HepG2 (cell line): Measurements from ENCODE around the gene ANKRD17. TPM values are rescaled to one million over a fixed set of nuclear protein-coding genes. Genes with fewer than 3 reads are reported as not detected.

Experiments used
- ATAC-seq: fragments of 200-7000 bp; cut with Tn5 transposase; 3 replicates; pipeline ENCODE4 v1.9.1; 2020; ENCODE audit warnings: mild to moderate bottlenecking, moderate library complexity
- BruUV-seq: library from RNA; stranded (reverse); fragments of 400-500 nt; replicated peaks from 2 replicates; lab custom pipeline; 2021; lab: Mats Ljungman, UMichigan
- CTCF ChIA-PET: fragments of 300-600 bp; formaldehyde crosslinking; extraction: SDS; loops from one replicate; lab custom pipeline; 2021; ENCODE audit warnings: low total read pairs, inconsistent platforms, low intra/inter-chr PET ratio; lab: Yijun Ruan, JAX
- POLR2A ChIA-PET: fragments of 350-600 bp; sonication (Branson Sonifier 250); formaldehyde crosslinking; loops from one replicate; lab custom pipeline; 2020; ENCODE audit warnings: antibody characterized with exemption, inconsistent platforms; lab: Yijun Ruan, JAX
- DNase-seq: peaks from one replicate; pipeline ENCODE4 v3.0.0-alpha.2; 2015; ENCODE audit warnings: low spot score
- FAIRE-seq: peaks from 3 replicates; lab custom pipeline; 2011; peaks lifted over from hg19 to GRCh38; lab: Jason Lieb, UNC
- H2AFZ ChIP-seq: one replicate; pipeline ENCODE4 v1.6.1; 2011; ENCODE audit warnings: low read length, inconsistent platforms
- H3K27ac ChIP-seq: fragments of 300-600 bp; 3 replicates; pipeline ENCODE4 v1.8.0; 2011; ENCODE audit warnings: mixed run types, mild to moderate bottlenecking, mixed read lengths, low read length, inconsistent platforms; ENCODE audit not compliant: insufficient read depth; ENCODE audit errors: extremely low read length
- H3K27me3 ChIP-seq, 2 experiments: fragments of 200-600 bp in 1 of 2; 2 replicates in 1 of 2; 3 replicates in 1 of 2; pipeline versions ENCODE4 v1.6.0 to v1.8.0; 2011; ENCODE audit warnings: low read length in 2 of 2, mild to moderate bottlenecking in 2 of 2, moderate library complexity in 2 of 2, inconsistent platforms in 1 of 2; ENCODE audit not compliant: insufficient read depth in 2 of 2, control insufficient read depth in 1 of 2
- H3K36me3 ChIP-seq, 2 experiments: fragments of 200-600 bp in 1 of 2; replicated peaks in 1 of 2; 2 replicates in 1 of 2; 3 replicates in 1 of 2; pipeline versions ENCODE4 v1.5.1 to v1.8.0; 2011; ENCODE audit warnings: low read length in 2 of 2, inconsistent platforms in 1 of 2; ENCODE audit not compliant: insufficient read depth in 2 of 2, control insufficient read depth in 1 of 2
- H3K4me1 ChIP-seq: 2 replicates; pipeline ENCODE4 v1.5.1; 2012; ENCODE audit warnings: low read length, inconsistent platforms; ENCODE audit not compliant: insufficient read depth
- H3K4me2 ChIP-seq: 2 replicates; pipeline ENCODE4 v1.6.0; 2011; ENCODE audit warnings: low read depth, low read length, inconsistent platforms
- H3K4me3 ChIP-seq, 3 experiments: fragments of 200-600 bp in 1 of 3; sonication (generic), shearing (Covaris generic) in 1 of 3; replicated peaks in 1 of 3; 2 replicates each; pipeline ENCODE4 v1.5.1; 2011 to 2016; ENCODE audit warnings: low read length in 3 of 3, inconsistent platforms in 2 of 3, low read depth in 2 of 3, mild to moderate bottlenecking in 2 of 3, control low read depth in 1 of 3, mixed read lengths in 1 of 3; ENCODE audit not compliant: insufficient read depth in 1 of 3
- H3K79me2 ChIP-seq: one replicate; pipeline ENCODE4 v1.6.1; 2011; ENCODE audit warnings: low read length, inconsistent platforms; ENCODE audit not compliant: insufficient read depth
- H3K9ac ChIP-seq: 2 replicates; pipeline ENCODE4 v1.6.0; 2011; ENCODE audit warnings: mild to moderate bottlenecking, low read depth, low read length, inconsistent platforms; ENCODE audit not compliant: insufficient read depth
- H3K9me3 ChIP-seq: 2 replicates; pipeline ENCODE4 v1.5.1; 2012; ENCODE audit warnings: mild to moderate bottlenecking, low read length
- H4K20me1 ChIP-seq: 2 replicates; pipeline ENCODE4 v1.6.0; 2011; ENCODE audit warnings: inconsistent platforms, mild to moderate bottlenecking, low read length, moderate library complexity; ENCODE audit not compliant: insufficient read depth
- ARID4A ChIP-seq: sonication (generic); formaldehyde crosslinking; IDR thresholded peaks from 2 replicates; pipeline ENCODE4 v1.5.0; 2020; ENCODE audit warnings: mild to moderate bottlenecking, missing genetic modification reagents, borderline replicate concordance
- ATAD3A ChIP-seq: sonication (generic); formaldehyde crosslinking; IDR thresholded peaks from 2 replicates; pipeline ENCODE4 v1.4.0; 2020; ENCODE audit warnings: missing genetic modification reagents
- CBX5 ChIP-seq: sonication (generic); formaldehyde crosslinking; IDR thresholded peaks from 2 replicates; pipeline ENCODE4 v1.4.0; 2020; ENCODE audit warnings: missing genetic modification reagents, borderline replicate concordance
- ESRRA ChIP-seq: sonication (generic); formaldehyde crosslinking; IDR thresholded peaks from 2 replicates; pipeline ENCODE4 v1.5.1; 2020; ENCODE audit warnings: mild to moderate bottlenecking, low read depth, missing genetic modification reagents
- GLI4 ChIP-seq: sonication (generic); formaldehyde crosslinking; IDR thresholded peaks from 2 replicates; pipeline ENCODE4 v1.5.1; 2020; ENCODE audit warnings: missing genetic modification reagents, mild to moderate bottlenecking, moderate library complexity, borderline replicate concordance
- HMG20A ChIP-seq: IDR thresholded peaks from 2 replicates; pipeline ENCODE4 v1.6.1; 2016; ENCODE audit warnings: borderline replicate concordance
- HOXA7 ChIP-seq: sonication (generic); formaldehyde crosslinking; IDR thresholded peaks from 2 replicates; pipeline ENCODE4 v1.8.1; 2022; ENCODE audit warnings: mild to moderate bottlenecking, missing genetic modification reagents, moderate library complexity
- KMT2A ChIP-seq: sonication (generic); formaldehyde crosslinking; IDR thresholded peaks from 2 replicates; pipeline ENCODE4 v1.4.0; 2020; ENCODE audit warnings: missing genetic modification reagents
- POLR2AphosphoS2 ChIP-seq: IDR thresholded peaks from 2 replicates; pipeline ENCODE4 v1.6.1; 2011; ENCODE audit warnings: low read depth, low read length, improper control_type of control experiment
- ZBTB1 ChIP-seq: sonication (generic); formaldehyde crosslinking; IDR thresholded peaks from 2 replicates; pipeline ENCODE4 v1.4.0; 2020; ENCODE audit warnings: missing genetic modification reagents, borderline replicate concordance
- ZNF230 ChIP-seq: sonication (generic); formaldehyde crosslinking; IDR thresholded peaks from 2 replicates; pipeline ENCODE4 v1.4.0; 2020; ENCODE audit warnings: mild to moderate bottlenecking, missing genetic modification reagents
- ZNF331 ChIP-seq: sonication (generic); formaldehyde crosslinking; IDR thresholded peaks from 2 replicates; pipeline ENCODE4 v1.4.0; 2020; ENCODE audit warnings: missing genetic modification reagents
- ZNF776 ChIP-seq: sonication (generic); formaldehyde crosslinking; IDR thresholded peaks from 2 replicates; pipeline ENCODE4 v1.4.0; 2020; ENCODE audit warnings: mild to moderate bottlenecking, missing genetic modification reagents
- ZNF784 ChIP-seq: sonication (generic); formaldehyde crosslinking; IDR thresholded peaks from 2 replicates; pipeline ENCODE4 v1.5.1; 2020; ENCODE audit warnings: missing genetic modification reagents, mild to moderate bottlenecking, borderline replicate concordance
- WGBS: methylation state at CpG from one replicate; pipeline ENCODE4 v1.1.6; 2017; ENCODE audit warnings: low lambda C conversion rate; 5-methylcytosine and 5-hydroxymethylcytosine counted together
- in situ Hi-C: cut with HindIII; loops from 2 replicates; pipeline ENCODE4 v1.10.0; 2017; ENCODE audit warnings: low pct_unique_long_range_greater_than_20kb; ENCODE audit not compliant: extremely low pct_ligation_motif_present
- intact Hi-C: fragments of 100-400 bp; cut with micrococcal nuclease; formaldehyde crosslinking; loops from one replicate; pipeline ENCODE4 v1.10.0; 2022; ENCODE audit not compliant: unreplicated experiment
- polyA plus RNA-seq, 8 experiments: library from polyadenylated mRNA; depleted of rRNA in 3 of 8; stranded (reverse) in 7 of 8; unstranded in 1 of 8; fragments of >200 nt; fragmentation: Illumina TruSeq in 4 of 8; extraction: Trizol in 4 of 8; gene quantifications; 2 replicates each; pipeline versions ENCODE4 v1.2.1 to v1.2.3, GENCODE V29; 2011 to 2016; ENCODE audit warnings: low read depth in 4 of 8, missing spikeins in 1 of 8, mixed read lengths in 1 of 8; ENCODE audit not compliant: insufficient read depth in 1 of 8
- total RNA-seq, 5 experiments: library from RNA; depleted of rRNA; stranded (reverse); fragments of >200 nt; fragmentation: Illumina TruSeq; extraction: Trizol; gene quantifications; 2 replicates each; pipeline ENCODE4 v1.2.3, GENCODE V29; 2016; ENCODE audit warnings: low read depth in 1 of 5

ANKRD17 gene
- total and polyA plus RNA-seq, 2 of the 13 experiments (the other 11 are each of a cell fraction or from before 2014, with no cell fraction given) = 55.7 to 61.1 TPM

- in situ Hi-C loops (no loop called here), intact Hi-C loops (loop anchor here (5.0 kb wide), 1 partner anchor 34 kb away; no protein-coding TSS in a partner anchor)
- TF ChIP-seq ZNF776 (CRISPR knock-in tag) (no peak), HMG20A (CRISPR knock-in tag) (no peak), GLI4 (no peak), ATAD3A (no peak), KMT2A (CRISPR knock-in tag) (no peak)
- WGBS = 92% methylated on average over 3 of the region's 3 CpGs
- Histone ChIP-seq H3K4me1 (no peaks in the 10 kb centered on the region), H3K9ac (no peak overlapping the region), H3K9me3 (no peaks in the 10 kb centered on the region), H3K79me2 (no peaks in the 10 kb centered on the region), H3K4me3 (no peak overlapping the region), H2AFZ (no peak overlapping the region), H4K20me1 (peaks cover 2% of the 10 kb centered on the region; the same call in 1 of the 2 replicates), H3K27ac (no peak overlapping the region), H3K36me3 (peaks cover 8 to 66% of the 10 kb centered on the region in 2 experiments), H3K4me2 (no peak overlapping the region), H3K27me3 (no peaks in the 10 kb centered on the region)
- ATAC-seq (no peak), DNase-seq (no peak), FAIRE-seq (no peak)
- POLR2A ChIA-PET = no interaction called here
- BruUV-seq = no TSS peak
- CTCF ChIA-PET = no interaction called here
Observed at GRCh38 chr4:73156394-73156793, 102.2 kb downstream of the ANKRD17 start.

GRCh38 chr4:73152893-73153292, 105.7 kb downstream of the ANKRD17 start:
- no peak overlapping the region for H2AFZ ChIP-seq
- H4K20me1 ChIP-seq = peaks cover 2% of the 10 kb centered on the region; the same call in 1 of the 2 replicates
- ChIA-PET POLR2A (no interaction called here), CTCF (no interaction called here)
- no peak overlapping the region for H3K9ac ChIP-seq
- H3K27me3 ChIP-seq = no peaks in the 10 kb centered on the region
- no TSS peak for BruUV-seq
- no peak for ATAC-seq
- H3K27ac ChIP-seq = no peak overlapping the region
- H3K4me1 ChIP-seq = no peaks in the 10 kb centered on the region
- no peak for DNase-seq
- H3K4me2 ChIP-seq = no peak overlapping the region
- no peak overlapping the region for H3K4me3 ChIP-seq
- in situ Hi-C loops (no loop called here), intact Hi-C loops (no loop called here)
- H3K36me3 ChIP-seq = peaks cover 7 to 62% of the 10 kb centered on the region in 2 experiments
- no peak for FAIRE-seq
- H3K79me2 ChIP-seq = no peaks in the 10 kb centered on the region
- H3K9me3 ChIP-seq = no peaks in the 10 kb centered on the region
- 98% methylated on average over 1 of the region's 1 CpG for WGBS
- TF ChIP-seq ZNF331 (CRISPR knock-in tag) (no peak), ZNF230 (CRISPR knock-in tag) (no peak), ZBTB1 (CRISPR knock-in tag) (no peak), ZNF784 (CRISPR knock-in tag) (no peak), CBX5 (CRISPR knock-in tag) (no peak), POLR2AphosphoS2 (no peak), HOXA7 (CRISPR knock-in tag) (no peak), ESRRA (CRISPR knock-in tag) (no peak), ARID4A (CRISPR knock-in tag) (no peak)
